Activated naive CD4-positive, alpha-beta T cell (primary cell): ENCODE data around the gene ANKRD9.

Source experiments
- DNase-seq, 4 experiments: peaks; one replicate each; lab custom pipeline; 2025; lab: John Stamatoyannopoulos, UW

Gene ANKRD9

GRCh38 chr14:102512793-102513300 lies 3.3 kb upstream of the ANKRD9 start:
- no peak for DNase-seq

GRCh38 chr14:102511538-102511937 lies 2.0 kb upstream of the ANKRD9 start:
- no peak for DNase-seq

GRCh38 chr14:102510616-102511520 lies 1.3 kb upstream of the ANKRD9 start:
- peak in 1 of 4 experiments; percentile 14 for DNase-seq

GRCh38 chr14:102508774-102509745 lies 516 bp downstream of the ANKRD9 start:
- peak in 1 of 4 experiments; percentile 36 for DNase-seq

- no peak for DNase-seq
Observed at GRCh38 chr14:102508410-102508773, 1.2 kb downstream of the ANKRD9 start.

- DNase-seq, result no peak
Observed at GRCh38 chr14:102507857-102508312, 1.7 kb downstream of the ANKRD9 start.

GRCh38 chr14:102507081-102507856 lies 2.3 kb downstream of the ANKRD9 start:
- no peak for DNase-seq

- DNase-seq, result no peak
Observed at GRCh38 chr14:102506626-102506925, 3.0 kb downstream of the ANKRD9 start.

GRCh38 chr14:102505775-102506625 lies 3.6 kb downstream of the ANKRD9 start:
- DNase-seq, result no peak

GRCh38 chr14:102505000-102505619 lies 4.5 kb downstream of the ANKRD9 start:
- no peak for DNase-seq

- no peak for DNase-seq
Observed at GRCh38 chr14:102504328-102504999, 5.1 kb downstream of the ANKRD9 start.

- no peak for DNase-seq
Observed at GRCh38 chr14:102503641-102504327, 5.8 kb downstream of the ANKRD9 start.

- DNase-seq, result no peak
Observed at GRCh38 chr14:102502571-102502970, 7.0 kb downstream of the ANKRD9 start.

GRCh38 chr14:102501751-102502315 lies 7.7 kb downstream of the ANKRD9 start:
- DNase-seq, result no peak

GRCh38 chr14:102500713-102501112 lies 8.9 kb downstream of the ANKRD9 start:
- DNase-seq, result no peak

GRCh38 chr14:102500158-102500662 lies 9.4 kb downstream of the ANKRD9 start:
- DNase-seq, result no peak

- DNase-seq, result no peak
Observed at GRCh38 chr14:102499401-102500157, 10.0 kb downstream of the ANKRD9 start.
